Sigmoid colon (tissue), 7 donors: ENCODE measurements around the gene SLC17A5. TPM values are rescaled to one million over a fixed set of nuclear protein-coding genes. Genes with fewer than 3 reads are reported as not detected.
A peak's percentile ranks its signal among the peaks of the same experiment; 100 is the strongest.

ENCODE experiments used
- DNase-seq: peaks from one replicate; pipeline ENCODE4 v3.0.0-alpha.2; 2019
- H3K27ac ChIP-seq, 4 donors: fragments of 200-600 bp; sonication (generic); one replicate each; pipeline ENCODE4 v1.5.1; 2016 to 2019; ENCODE audit warnings: mild to moderate bottlenecking in 1 of 4
- H3K27me3 ChIP-seq, 3 donors: fragments of 200-600 bp; sonication (generic); one replicate each; pipeline ENCODE4 v1.5.1; 2019; ENCODE audit warnings: mild to moderate bottlenecking in 1 of 3
- H3K36me3 ChIP-seq, 4 donors: fragments of 200-600 bp; sonication (generic); one replicate each; pipeline ENCODE4 v1.5.1; 2016 to 2019
- H3K4me1 ChIP-seq, 4 donors: fragments of 200-600 bp; sonication (generic); one replicate each; pipeline ENCODE4 v1.5.1; 2017 to 2019
- H3K4me3 ChIP-seq, 4 donors: fragments of 200-600 bp; sonication (generic); one replicate each; pipeline ENCODE4 v1.5.1; 2017 to 2019; ENCODE audit warnings: mild to moderate bottlenecking in 2 of 4, moderate library complexity in 1 of 4
- H3K9me3 ChIP-seq, 4 donors: fragments of 200-600 bp in 3 of 4; sonication (generic) in 3 of 4; one replicate each; pipeline versions ENCODE4 v1.5.1 to v1.6.1; 2013 to 2019
- EP300 ChIP-seq, 4 donors: sonication (generic); formaldehyde crosslinking; IDR thresholded peaks; one replicate each; pipeline ENCODE4 v1.6.1; 2017; ENCODE audit warnings: antibody characterized with exemption in 4 of 4
- POLR2A ChIP-seq, 2 donors: fragments of 450-650 bp; IDR thresholded peaks; one replicate each; pipeline ENCODE4 v1.6.1; 2016; ENCODE audit warnings: antibody characterized with exemption in 2 of 2, mild to moderate bottlenecking in 2 of 2, moderate library complexity in 2 of 2
- POLR2AphosphoS5 ChIP-seq, 4 donors: sonication (generic); formaldehyde crosslinking; IDR thresholded peaks; one replicate each; pipeline ENCODE4 v1.6.1; 2017; ENCODE audit warnings: antibody characterized with exemption in 4 of 4
- WGBS, 2 donors: extraction: QIAGEN DNeasy Blood & Tissue Kit; methylation state at CpG; one replicate each; pipeline ENCODE4 v1.1.7; 2013; 5-methylcytosine and 5-hydroxymethylcytosine counted together
- intact Hi-C: fragments of 100-400 bp; cut with DNase I; formaldehyde crosslinking; loops from one replicate; pipeline ENCODE4 v1.15.1; 2023
- polyA plus RNA-seq, 3 donors: library from polyadenylated mRNA; stranded (reverse); fragments of 200-250 nt; gene quantifications; one replicate each; pipeline ENCODE4 v1.2.3, GENCODE V29; 2013
- total RNA-seq, 4 donors: library from RNA; depleted of rRNA; stranded (reverse); fragments of >200 nt; gene quantifications; one replicate each; pipeline ENCODE4 v1.1.0, GENCODE V29; 2016
- TF ChIP-seq, protein P1 (sequence below), 4 experiments: fragments of 450-650 bp in 3 of 4; fragments of 200-600 bp in 1 of 4; IDR thresholded peaks; one replicate each; pipeline ENCODE4 v1.5.1; 2016 to 2019; ENCODE audit warnings: antibody characterized with exemption in 4 of 4, mild to moderate bottlenecking in 3 of 4, moderate library complexity in 2 of 4
- donor health status: healthy with polysubstance abuse.
- donor health status: Bipolar disorder and iron deficiency.
- donor health status: healthy.

The SLC17A5 gene
- total and polyA plus RNA-seq, 7 donors: 7.6 to 18.2 (median 12.7) TPM

GRCh38 chr6:73644941-73645591 lies 8.7 kb downstream of the SLC17A5 start:
- peak overlapping the region in 2 of 4 donors; percentile 4 to 50 for H3K27ac ChIP-seq
- TF ChIP-seq EP300 (IDR thresholded peaks at IDR 0.05): no peak
- 33 to 41% methylated on average over 10 of the region's 10 CpGs for WGBS, 2 donors

GRCh38 chr6:73644030-73644429 lies 9.8 kb downstream of the SLC17A5 start:
- peaks cover 0 to 27% (median 21%) of the 10 kb centered on the region in 4 donors for H3K4me1 ChIP-seq
- no peak for TF ChIP-seq POLR2AphosphoS5 (IDR thresholded peaks at IDR 0.05)
- no peak for TF ChIP-seq EP300 (IDR thresholded peaks at IDR 0.05)
- TF ChIP-seq, protein P1, sequence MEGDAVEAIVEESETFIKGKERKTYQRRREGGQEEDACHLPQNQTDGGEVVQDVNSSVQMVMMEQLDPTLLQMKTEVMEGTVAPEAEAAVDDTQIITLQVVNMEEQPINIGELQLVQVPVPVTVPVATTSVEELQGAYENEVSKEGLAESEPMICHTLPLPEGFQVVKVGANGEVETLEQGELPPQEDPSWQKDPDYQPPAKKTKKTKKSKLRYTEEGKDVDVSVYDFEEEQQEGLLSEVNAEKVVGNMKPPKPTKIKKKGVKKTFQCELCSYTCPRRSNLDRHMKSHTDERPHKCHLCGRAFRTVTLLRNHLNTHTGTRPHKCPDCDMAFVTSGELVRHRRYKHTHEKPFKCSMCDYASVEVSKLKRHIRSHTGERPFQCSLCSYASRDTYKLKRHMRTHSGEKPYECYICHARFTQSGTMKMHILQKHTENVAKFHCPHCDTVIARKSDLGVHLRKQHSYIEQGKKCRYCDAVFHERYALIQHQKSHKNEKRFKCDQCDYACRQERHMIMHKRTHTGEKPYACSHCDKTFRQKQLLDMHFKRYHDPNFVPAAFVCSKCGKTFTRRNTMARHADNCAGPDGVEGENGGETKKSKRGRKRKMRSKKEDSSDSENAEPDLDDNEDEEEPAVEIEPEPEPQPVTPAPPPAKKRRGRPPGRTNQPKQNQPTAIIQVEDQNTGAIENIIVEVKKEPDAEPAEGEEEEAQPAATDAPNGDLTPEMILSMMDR (IDR thresholded peaks at IDR 0.05): no peak
- TF ChIP-seq POLR2A (IDR thresholded peaks at IDR 0.05): no peak
- peaks cover 0 to 15% (median 6%) of the 10 kb centered on the region in 4 donors for H3K36me3 ChIP-seq
- no peaks in the 10 kb centered on the region for H3K9me3 ChIP-seq
- WGBS, 2 donors: 71 to 90% methylated on average over 2 of the region's 2 CpGs
- no peak for DNase-seq
- H3K27me3 ChIP-seq: no peaks in the 10 kb centered on the region
- no peak overlapping the region for H3K4me3 ChIP-seq
- H3K27ac ChIP-seq: no peak overlapping the region
- intact Hi-C loops: no loop called here

More at GRCh38 chr6:73644941-73645591, 8.7 kb downstream of the SLC17A5 start:
- peak overlapping the region; percentile 21 to 45 (median 40) for H3K4me3 ChIP-seq
- peaks cover 0 to 5% (median 2%) of the 10 kb centered on the region in 4 donors for H3K36me3 ChIP-seq
- H3K9me3 ChIP-seq: no peaks in the 10 kb centered on the region
- no peak for DNase-seq
- intact Hi-C loops: no loop called here
- H3K4me1 ChIP-seq: peaks cover 0 to 27% (median 21%) of the 10 kb centered on the region in 4 donors
- H3K27me3 ChIP-seq: no peaks in the 10 kb centered on the region

DNA sequence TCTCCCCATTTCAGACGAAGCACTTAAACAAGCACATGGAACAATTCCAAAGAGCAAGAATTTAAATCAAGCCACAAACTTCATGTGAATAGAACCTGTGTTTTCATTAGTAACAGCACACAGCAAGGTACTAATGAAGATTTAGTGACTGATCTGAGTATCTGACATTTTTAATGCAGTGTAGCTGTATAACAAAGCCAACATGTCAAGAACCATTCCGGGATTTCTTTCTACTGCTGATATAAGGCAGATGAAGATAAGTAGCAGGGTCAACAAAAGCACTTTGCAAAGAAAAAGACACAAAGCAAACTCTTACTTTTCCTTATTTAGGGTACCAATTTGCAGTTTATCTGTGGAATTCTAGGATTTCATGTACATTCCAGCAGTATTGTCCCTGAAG lies 11.3 kb downstream of the SLC17A5 start:
- Histone ChIP-seq H3K27ac (peak overlapping the region in 3 of 4 donors; percentile 19 to 61 (median 57)), H3K4me3 (no peak overlapping the region), H3K4me1 (peaks cover 0 to 27% (median 21%) of the 10 kb centered on the region in 4 donors), H3K27me3 (no peaks in the 10 kb centered on the region), H3K9me3 (no peaks in the 10 kb centered on the region), H3K36me3 (peaks cover 0 to 30% (median 6%) of the 10 kb centered on the region in 4 donors)
- TF ChIP-seq POLR2AphosphoS5 (IDR thresholded peaks at IDR 0.05): peak in 2 of 4 donors; percentile 67 to 75
- TF ChIP-seq, protein P1 (IDR thresholded peaks at IDR 0.05): no peak
- TF ChIP-seq EP300 (IDR thresholded peaks at IDR 0.05): peak in 1 of 4 donors; percentile 27
- intact Hi-C loops: no loop called here
- 77 to 88% methylated on average over 2 of the region's 2 CpGs for WGBS, 2 donors
- no peak for DNase-seq

- intact Hi-C loops: no loop called here
- peaks cover 0 to 27% (median 16%) of the 10 kb centered on the region in 4 donors for H3K4me1 ChIP-seq
- H3K36me3 ChIP-seq: peaks cover 0 to 52% (median 6%) of the 10 kb centered on the region in 4 donors
- TF ChIP-seq EP300 (IDR thresholded peaks at IDR 0.05): no peak
- TF ChIP-seq, protein P1 (IDR thresholded peaks at IDR 0.05): no peak
- no peak for TF ChIP-seq POLR2AphosphoS5 (IDR thresholded peaks at IDR 0.05)
- no peak for TF ChIP-seq POLR2A (IDR thresholded peaks at IDR 0.05)
- no peaks in the 10 kb centered on the region for H3K27me3 ChIP-seq
- DNase-seq: no peak
- 92 to 93% methylated on average over 1 of the region's 1 CpG for WGBS, 2 donors
- no peak overlapping the region for H3K27ac ChIP-seq
- H3K4me3 ChIP-seq: no peak overlapping the region
- no peaks in the 10 kb centered on the region for H3K9me3 ChIP-seq
Measured at GRCh38 chr6:73640179-73640750, 13.5 kb downstream of the SLC17A5 start.

DNA sequence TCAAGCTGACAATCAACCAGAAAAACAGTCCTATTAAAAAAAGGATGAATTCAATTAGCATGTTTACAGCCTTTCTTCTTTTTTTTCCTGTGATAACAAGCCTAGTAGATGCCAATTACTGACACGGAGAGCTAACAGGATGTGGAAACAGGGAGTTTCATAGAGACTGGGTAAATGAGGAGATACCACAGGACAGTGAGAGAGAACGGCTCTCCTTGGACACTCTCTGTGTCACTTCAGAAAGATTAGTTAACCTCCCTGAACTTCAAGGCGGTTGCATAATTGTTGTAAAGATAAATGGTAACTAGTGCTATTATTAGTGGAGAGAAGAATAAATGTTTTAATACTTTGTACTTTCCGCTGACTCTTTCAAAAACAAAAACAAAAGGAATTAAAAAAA lies 14.8 kb downstream of the SLC17A5 start:
- no peaks in the 10 kb centered on the region for H3K9me3 ChIP-seq
- peaks cover 4 to 64% (median 10%) of the 10 kb centered on the region in 4 donors for H3K36me3 ChIP-seq
- TF ChIP-seq EP300 (IDR thresholded peaks at IDR 0.05) (no peak), POLR2A (IDR thresholded peaks at IDR 0.05) (no peak), POLR2AphosphoS5 (IDR thresholded peaks at IDR 0.05) (no peak)
- TF ChIP-seq, protein P1 (IDR thresholded peaks at IDR 0.05): no peak
- no peaks in the 10 kb centered on the region for H3K27me3 ChIP-seq
- 89% methylated on average over 4 of the region's 4 CpGs for WGBS, 2 donors
- intact Hi-C loops: no loop called here
- H3K27ac ChIP-seq: no peak overlapping the region
- H3K4me3 ChIP-seq: no peak overlapping the region
- no peak for DNase-seq
- H3K4me1 ChIP-seq: peaks cover 0 to 21% (median 13%) of the 10 kb centered on the region in 4 donors
